GM10847 (cell line): ENCODE measurements around the gene RNF41.

Source experiments
- POLR2A ChIP-seq: IDR thresholded peaks from 2 replicates; pipeline ENCODE4 v1.6.1; 2011; ENCODE audit not compliant: insufficient read length; ENCODE audit errors: extremely low read depth

RNF41 gene

GRCh38 chr12:56164345-56164729 is 57.4 kb downstream of the RNF41 start:
- no peak for TF ChIP-seq POLR2A

- TF ChIP-seq POLR2A: no peak
These were observed 58.0 kb downstream of the RNF41 start for GRCh38 chr12:56163533-56164344.

- no peak for TF ChIP-seq POLR2A
These were observed 59.0 kb downstream of the RNF41 start for GRCh38 chr12:56162468-56163290.

GRCh38 chr12:56161690-56162351 is 59.9 kb downstream of the RNF41 start:
- TF ChIP-seq POLR2A: no peak

GRCh38 chr12:56160894-56161689 is 60.6 kb downstream of the RNF41 start:
- no peak for TF ChIP-seq POLR2A

- TF ChIP-seq POLR2A: peak; percentile 21
These were observed 61.4 kb downstream of the RNF41 start for GRCh38 chr12:56160193-56160763.

GRCh38 chr12:56159482-56160192 is 62.1 kb downstream of the RNF41 start:
- TF ChIP-seq POLR2A: no peak

- TF ChIP-seq POLR2A: no peak
These were observed 62.7 kb downstream of the RNF41 start for GRCh38 chr12:56158926-56159461.

- TF ChIP-seq POLR2A: peak; percentile 98
These were observed 63.4 kb downstream of the RNF41 start, which contains the start of gene MYL6 for GRCh38 chr12:56158029-56158925. Gene MYL6 (plus strand): TSS chr12:56158359. CDS start chr12:56158402, 43 bp downstream.

GRCh38 chr12:56157201-56158028 is 64.3 kb downstream of the RNF41 start:
- TF ChIP-seq POLR2A: peak; percentile 17

- no peak for TF ChIP-seq POLR2A
These were observed 66.4 kb downstream of the RNF41 start for GRCh38 chr12:56155256-56155845.
